ENCODE data around the gene DAAM1.

Gene DAAM1

GRCh38 chr14:59150990-59151389 is 37.5 kb upstream of the DAAM1 start:
- H3K27me3 ChIP-seq (ENCODE audit: insufficient read depth, low read length, poor library complexity, severe bottlenecking), result no peaks in the 10 kb centered on the region
- no peak overlapping the region for H3K4me2 ChIP-seq (ENCODE audit: low read depth, low read length, poor library complexity, severe bottlenecking)
- no peaks in the 10 kb centered on the region for H3K36me3 ChIP-seq (ENCODE audit: insufficient read depth, low read length)
- no peaks in the 10 kb centered on the region for H3K9me3 ChIP-seq (ENCODE audit: insufficient read depth, low read depth, low read length)
- H4K20me1 ChIP-seq (ENCODE audit: insufficient read depth, low read length, poor library complexity, severe bottlenecking), result no peaks in the 10 kb centered on the region
- H3F3A ChIP-seq (ENCODE audit: low read depth), result no peaks in the 10 kb centered on the region
- H3K4me3 ChIP-seq (ENCODE audit: low read length, poor library complexity, severe bottlenecking), result no peak overlapping the region
- no peak for TF ChIP-seq CTCF (conservative IDR thresholded peaks at IDR 0.05; ENCODE audit: low read length)
- no peak for TF ChIP-seq EZH2phosphoT487 (IDR thresholded peaks at IDR 0.05; ENCODE audit: borderline replicate concordance)
- H3K79me2 ChIP-seq (ENCODE audit: insufficient read depth, low read length), result no peaks in the 10 kb centered on the region
- H2AFZ ChIP-seq (ENCODE audit: low read length), result no peak overlapping the region
- no peak overlapping the region for H3K9ac ChIP-seq (ENCODE audit: low read depth, low read length, poor library complexity, severe bottlenecking)
- H3K9me2 ChIP-seq (replicated peaks; ENCODE audit: low read depth, low read length), result no peaks in the 10 kb centered on the region
- no peaks in the 10 kb centered on the region for H3K4me1 ChIP-seq (ENCODE audit: insufficient read depth, low read length, poor library complexity, severe bottlenecking)

- no peaks in the 10 kb centered on the region for H3K27me3 ChIP-seq (ENCODE audit: insufficient read depth, low read length, poor library complexity, severe bottlenecking)
- no peak overlapping the region for H2AFZ ChIP-seq (ENCODE audit: low read length)
- H4K20me1 ChIP-seq (ENCODE audit: insufficient read depth, low read length, poor library complexity, severe bottlenecking), result no peaks in the 10 kb centered on the region
- no peaks in the 10 kb centered on the region for H3K36me3 ChIP-seq (ENCODE audit: insufficient read depth, low read length)
- H3K9ac ChIP-seq (ENCODE audit: low read depth, low read length, poor library complexity, severe bottlenecking), result no peak overlapping the region
- no peak overlapping the region for H3K4me2 ChIP-seq (ENCODE audit: low read depth, low read length, poor library complexity, severe bottlenecking)
- H3K9me2 ChIP-seq (replicated peaks; ENCODE audit: low read depth, low read length), result no peaks in the 10 kb centered on the region
- no peak overlapping the region for H3K4me3 ChIP-seq (ENCODE audit: low read length, poor library complexity, severe bottlenecking)
- TF ChIP-seq CTCF (conservative IDR thresholded peaks at IDR 0.05; ENCODE audit: low read length) (no peak), EZH2phosphoT487 (IDR thresholded peaks at IDR 0.05; ENCODE audit: borderline replicate concordance) (no peak)
- no peaks in the 10 kb centered on the region for H3K79me2 ChIP-seq (ENCODE audit: insufficient read depth, low read length)
- H3F3A ChIP-seq (ENCODE audit: low read depth), result no peaks in the 10 kb centered on the region
- H3K4me1 ChIP-seq (ENCODE audit: insufficient read depth, low read length, poor library complexity, severe bottlenecking), result no peaks in the 10 kb centered on the region
- no peaks in the 10 kb centered on the region for H3K9me3 ChIP-seq (ENCODE audit: insufficient read depth, low read depth, low read length)
Observed at GRCh38 chr14:59154373-59154772, 34.1 kb upstream of the DAAM1 start.

GRCh38 chr14:59155886-59156285 is 32.6 kb upstream of the DAAM1 start:
- no peaks in the 10 kb centered on the region for H3K4me1 ChIP-seq (ENCODE audit: insufficient read depth, low read length, poor library complexity, severe bottlenecking)
- no peaks in the 10 kb centered on the region for H3K9me2 ChIP-seq (replicated peaks; ENCODE audit: low read depth, low read length)

More at GRCh38 chr14:59155886-59156285, 32.6 kb upstream of the DAAM1 start:
- H3K4me3 ChIP-seq (ENCODE audit: low read length, poor library complexity, severe bottlenecking), result no peak overlapping the region
- no peaks in the 10 kb centered on the region for H3K36me3 ChIP-seq (ENCODE audit: insufficient read depth, low read length)
- no peak overlapping the region for H2AFZ ChIP-seq (ENCODE audit: low read length)
- no peaks in the 10 kb centered on the region for H3K79me2 ChIP-seq (ENCODE audit: insufficient read depth, low read length)
- no peaks in the 10 kb centered on the region for H4K20me1 ChIP-seq (ENCODE audit: insufficient read depth, low read length, poor library complexity, severe bottlenecking)
- no peak overlapping the region for H3K9ac ChIP-seq (ENCODE audit: low read depth, low read length, poor library complexity, severe bottlenecking)
- H3K27me3 ChIP-seq (ENCODE audit: insufficient read depth, low read length, poor library complexity, severe bottlenecking), result no peaks in the 10 kb centered on the region
- no peaks in the 10 kb centered on the region for H3K9me3 ChIP-seq (ENCODE audit: insufficient read depth, low read depth, low read length)
- no peak overlapping the region for H3K4me2 ChIP-seq (ENCODE audit: low read depth, low read length, poor library complexity, severe bottlenecking)
- H3F3A ChIP-seq (ENCODE audit: low read depth), result no peaks in the 10 kb centered on the region
- TF ChIP-seq CTCF (conservative IDR thresholded peaks at IDR 0.05; ENCODE audit: low read length), result no peak
